Nephron progenitor cell (in vitro differentiated cells): ENCODE data around the gene ZDHHC20.
A peak's percentile ranks its signal among the peaks of the same experiment; 100 is the strongest.

ENCODE experiments used
- DNase-seq: peaks from one replicate; pipeline ENCODE4 v3.0.0; 2021
- H3K27ac Mint-ChIP-seq: 2 replicates; pipeline ENCODE4 v1.8.0; 2021; ENCODE audit warnings: mild to moderate bottlenecking, moderate library complexity, mixed read lengths
- H3K27me3 Mint-ChIP-seq: 2 replicates; pipeline ENCODE4 v1.8.0; 2021; ENCODE audit warnings: mild to moderate bottlenecking, low read depth, mixed read lengths; ENCODE audit not compliant: poor library complexity
- H3K36me3 Mint-ChIP-seq: 2 replicates; pipeline ENCODE4 v1.8.0; 2021; ENCODE audit warnings: low read depth, mixed read lengths
- H3K4me1 Mint-ChIP-seq: 2 replicates; pipeline ENCODE4 v1.8.0; 2021; ENCODE audit warnings: mixed read lengths
- H3K4me3 Mint-ChIP-seq: 2 replicates; pipeline ENCODE4 v1.8.0; 2021; ENCODE audit warnings: mild to moderate bottlenecking, moderate library complexity, mixed read lengths
- H3K9me3 Mint-ChIP-seq: 2 replicates; pipeline ENCODE4 v1.8.0; 2021; ENCODE audit warnings: mild to moderate bottlenecking, moderate library complexity, mixed read lengths
- CTCF ChIP-seq: fragments of 200-600 bp; sonication (generic); IDR thresholded peaks from 2 replicates; pipeline ENCODE4 v1.5.0; 2021; ENCODE audit warnings: antibody characterized with exemption

ZDHHC20 gene

GRCh38 chr13:21450936-21451335 lies 8.2 kb downstream of the ZDHHC20 start:
- Mint-ChIP-seq H3K9me3 (peaks cover 80% of the 10 kb centered on the region), H3K27me3 (no peaks in the 10 kb centered on the region), H3K4me3 (no peak overlapping the region), H3K27ac (no peak overlapping the region), H3K36me3 (peaks cover 82% of the 10 kb centered on the region), H3K4me1 (no peaks in the 10 kb centered on the region)
- DNase-seq: no peak
- no peak for TF ChIP-seq CTCF

- H3K4me1 Mint-ChIP-seq: no peaks in the 10 kb centered on the region
- peaks cover 82% of the 10 kb centered on the region for H3K36me3 Mint-ChIP-seq
- H3K27me3 Mint-ChIP-seq: no peaks in the 10 kb centered on the region
- no peak overlapping the region for H3K27ac Mint-ChIP-seq
- no peak for TF ChIP-seq CTCF
- H3K4me3 Mint-ChIP-seq: peak overlapping the region; percentile 49
- H3K9me3 Mint-ChIP-seq: peaks cover 77% of the 10 kb centered on the region
- DNase-seq: no peak
Observed at GRCh38 chr13:21446656-21447055, 12.4 kb downstream of the ZDHHC20 start.

- DNase-seq: no peak
- Mint-ChIP-seq H3K9me3 (peaks cover 77% of the 10 kb centered on the region), H3K36me3 (peaks cover 82% of the 10 kb centered on the region), H3K4me1 (no peaks in the 10 kb centered on the region), H3K27me3 (no peaks in the 10 kb centered on the region), H3K27ac (no peak overlapping the region), H3K4me3 (no peak overlapping the region)
- TF ChIP-seq CTCF: no peak
Observed at GRCh38 chr13:21445759-21446158, 13.3 kb downstream of the ZDHHC20 start.

- Mint-ChIP-seq H3K36me3 (peaks cover 88% of the 10 kb centered on the region), H3K27ac (no peak overlapping the region), H3K27me3 (no peaks in the 10 kb centered on the region), H3K4me1 (no peaks in the 10 kb centered on the region), H3K9me3 (peaks cover 83% of the 10 kb centered on the region), H3K4me3 (no peak overlapping the region)
- no peak for DNase-seq
- no peak for TF ChIP-seq CTCF
Observed at GRCh38 chr13:21443171-21443570, 15.9 kb downstream of the ZDHHC20 start.

GRCh38 chr13:21436582-21436981 lies 22.5 kb downstream of the ZDHHC20 start:
- Mint-ChIP-seq H3K27me3 (no peaks in the 10 kb centered on the region), H3K27ac (no peak overlapping the region), H3K36me3 (peaks cover 88% of the 10 kb centered on the region), H3K4me1 (no peaks in the 10 kb centered on the region), H3K4me3 (no peak overlapping the region), H3K9me3 (peaks cover 87% of the 10 kb centered on the region)
- no peak for DNase-seq
- no peak for TF ChIP-seq CTCF

- H3K9me3 Mint-ChIP-seq: peaks cover 87% of the 10 kb centered on the region
- H3K27ac Mint-ChIP-seq: no peak overlapping the region
- no peak for TF ChIP-seq CTCF
- no peaks in the 10 kb centered on the region for H3K4me1 Mint-ChIP-seq
- peaks cover 88% of the 10 kb centered on the region for H3K36me3 Mint-ChIP-seq
- no peaks in the 10 kb centered on the region for H3K27me3 Mint-ChIP-seq
- DNase-seq: no peak
- no peak overlapping the region for H3K4me3 Mint-ChIP-seq
Observed at GRCh38 chr13:21435687-21436151, 23.4 kb downstream of the ZDHHC20 start.
